HG03139 (cell line): ENCODE data around the gene TTC39B.
A peak's percentile ranks its signal among the peaks of the same experiment; 100 is the strongest.

ENCODE experiments used
- ATAC-seq: cut with Tn5 transposase; IDR thresholded peaks from one replicate; pipeline ENCODE4 v1.9.1; 2021; ENCODE audit not compliant: unreplicated experiment

Gene TTC39B

GRCh38 chr9:15138357-15138686 lies 168.7 kb downstream of the TTC39B start:
- no peak for ATAC-seq

GRCh38 chr9:15137658-15138356 lies 169.2 kb downstream of the TTC39B start:
- ATAC-seq = no peak

GRCh38 chr9:15137089-15137488 lies 169.9 kb downstream of the TTC39B start:
- ATAC-seq = no peak

GRCh38 chr9:15136646-15137045 lies 170.4 kb downstream of the TTC39B start:
- ATAC-seq = no peak

- ATAC-seq = peak; percentile 79
Measured at GRCh38 chr9:15135164-15135792, 171.7 kb downstream of the TTC39B start.

GRCh38 chr9:15133488-15133887 lies 173.5 kb downstream of the TTC39B start:
- ATAC-seq = no peak

GRCh38 chr9:15132091-15132490 lies 174.9 kb downstream of the TTC39B start:
- ATAC-seq = no peak

GRCh38 chr9:15131094-15131493 lies 175.9 kb downstream of the TTC39B start:
- ATAC-seq = no peak

GRCh38 chr9:15127831-15128230 lies 179.2 kb downstream of the TTC39B start:
- ATAC-seq = no peak

GRCh38 chr9:15121630-15122029 lies 185.4 kb downstream of the TTC39B start:
- no peak for ATAC-seq

- no peak for ATAC-seq
Measured at GRCh38 chr9:15116130-15116580, 190.9 kb downstream of the TTC39B start.

GRCh38 chr9:15115702-15116101 lies 191.3 kb downstream of the TTC39B start:
- no peak for ATAC-seq

GRCh38 chr9:15115041-15115440 lies 192.0 kb downstream of the TTC39B start:
- no peak for ATAC-seq
